ENCODE measurements around the gene NEURL2. TPM values are rescaled to one million over a fixed set of nuclear protein-coding genes. Genes with fewer than 3 reads are reported as not detected.
A peak's percentile ranks its signal among the peaks of the same experiment; 100 is the strongest.
"Not testable (repeated sequence)": the region's sequence is repeated elsewhere in the genome, so short reads cannot be mapped to it uniquely, and the experiment has no call there.

The NEURL2 gene
- total RNA-seq, 2 experiments from 2014 or later: 2.5 to 3.1 TPM

GRCh38 chr20:45910670-45911485, 19.9 kb upstream of the NEURL2 start:
- Mint-ChIP-seq H3K9me3 (no peaks in the 10 kb centered on the region), H3K27ac (peak overlapping the region; percentile 59), H3K36me3 (no peaks in the 10 kb centered on the region), H3K4me3 (peak overlapping the region; percentile 70), H3K4me1 (peaks cover 14% of the 10 kb centered on the region), H3K27me3 (peaks cover 17% of the 10 kb centered on the region)
- peak; percentile 96 for DNase-seq

GRCh38 chr20:45909817-45910669, 19.0 kb upstream of the NEURL2 start:
- no peak for DNase-seq
- Mint-ChIP-seq H3K27me3 (peaks cover 16% of the 10 kb centered on the region), H3K9me3 (no peaks in the 10 kb centered on the region), H3K36me3 (no peaks in the 10 kb centered on the region), H3K4me3 (peak overlapping the region; percentile 70), H3K4me1 (peaks cover 14% of the 10 kb centered on the region), H3K27ac (peak overlapping the region; percentile 59)

GRCh38 chr20:45909336-45909808, 18.4 kb upstream of the NEURL2 start:
- no peaks in the 10 kb centered on the region for H3K9me3 Mint-ChIP-seq
- no peak for DNase-seq
- H3K27me3 Mint-ChIP-seq: peaks cover 13% of the 10 kb centered on the region
- peaks cover 14% of the 10 kb centered on the region for H3K4me1 Mint-ChIP-seq
- H3K4me3 Mint-ChIP-seq: no peak overlapping the region
- no peaks in the 10 kb centered on the region for H3K36me3 Mint-ChIP-seq
- no peak overlapping the region for H3K27ac Mint-ChIP-seq

- Mint-ChIP-seq H3K4me3 (no peak overlapping the region), H3K27me3 (peaks cover 8% of the 10 kb centered on the region), H3K4me1 (peaks cover 14% of the 10 kb centered on the region), H3K9me3 (no peaks in the 10 kb centered on the region), H3K36me3 (no peaks in the 10 kb centered on the region), H3K27ac (no peak overlapping the region)
- DNase-seq: no peak
These were observed 17.1 kb upstream of the NEURL2 start for GRCh38 chr20:45908084-45908483.

- no peaks in the 10 kb centered on the region for H3K36me3 Mint-ChIP-seq
- no peak overlapping the region for H3K27ac Mint-ChIP-seq
- no peaks in the 10 kb centered on the region for H3K9me3 Mint-ChIP-seq
- H3K4me3 Mint-ChIP-seq: no peak overlapping the region
- peaks cover 4% of the 10 kb centered on the region for H3K27me3 Mint-ChIP-seq
- no peak for DNase-seq
- peaks cover 12% of the 10 kb centered on the region for H3K4me1 Mint-ChIP-seq
These were observed 16.4 kb upstream of the NEURL2 start for GRCh38 chr20:45907219-45907948.

- no peaks in the 10 kb centered on the region for H3K27me3 Mint-ChIP-seq
- peaks cover 1% of the 10 kb centered on the region for H3K4me1 Mint-ChIP-seq
- no peak for DNase-seq
- H3K9me3 Mint-ChIP-seq: no peaks in the 10 kb centered on the region
- no peak overlapping the region for H3K27ac Mint-ChIP-seq
- H3K36me3 Mint-ChIP-seq: no peaks in the 10 kb centered on the region
- no peak overlapping the region for H3K4me3 Mint-ChIP-seq
These were observed 14.6 kb upstream of the NEURL2 start for GRCh38 chr20:45905505-45906079.

- no peaks in the 10 kb centered on the region for H3K27me3 Mint-ChIP-seq
- H3K9me3 Mint-ChIP-seq: no peaks in the 10 kb centered on the region
- no peak overlapping the region for H3K4me3 Mint-ChIP-seq
- no peaks in the 10 kb centered on the region for H3K36me3 Mint-ChIP-seq
- no peaks in the 10 kb centered on the region for H3K4me1 Mint-ChIP-seq
- no peak for DNase-seq
- H3K27ac Mint-ChIP-seq: no peak overlapping the region
These were observed 13.8 kb upstream of the NEURL2 start for GRCh38 chr20:45904583-45905504.

GRCh38 chr20:45902199-45902701, 11.2 kb upstream of the NEURL2 start:
- no peak overlapping the region for H3K27ac Mint-ChIP-seq
- no peak for DNase-seq
- no peaks in the 10 kb centered on the region for H3K4me1 Mint-ChIP-seq
- H3K4me3 Mint-ChIP-seq: no peak overlapping the region
- no peaks in the 10 kb centered on the region for H3K27me3 Mint-ChIP-seq
- no peaks in the 10 kb centered on the region for H3K9me3 Mint-ChIP-seq
- H3K36me3 Mint-ChIP-seq: no peaks in the 10 kb centered on the region

GRCh38 chr20:45901332-45901731, 10.3 kb upstream of the NEURL2 start:
- H3K9me3 Mint-ChIP-seq, H3K27me3 Mint-ChIP-seq, H3K36me3 Mint-ChIP-seq, H3K4me3 Mint-ChIP-seq, DNase-seq, H3K27ac Mint-ChIP-seq, H3K4me1 Mint-ChIP-seq: not testable (repeated sequence)

- no peak for DNase-seq
- no peaks in the 10 kb centered on the region for H3K27me3 Mint-ChIP-seq
- H3K36me3 Mint-ChIP-seq: peaks cover 2% of the 10 kb centered on the region
- no peak overlapping the region for H3K27ac Mint-ChIP-seq
- no peaks in the 10 kb centered on the region for H3K9me3 Mint-ChIP-seq
- peaks cover under 1% of the 10 kb centered on the region for H3K4me1 Mint-ChIP-seq
- H3K4me3 Mint-ChIP-seq: no peak overlapping the region
These were observed 8.2 kb upstream of the NEURL2 start for GRCh38 chr20:45899046-45899835.

GRCh38 chr20:45898285-45898684, 7.3 kb upstream of the NEURL2 start:
- Mint-ChIP-seq H3K4me1 (peaks cover 6% of the 10 kb centered on the region), H3K27me3 (no peaks in the 10 kb centered on the region), H3K27ac (no peak overlapping the region), H3K4me3 (no peak overlapping the region), H3K36me3 (peaks cover 7% of the 10 kb centered on the region), H3K9me3 (no peaks in the 10 kb centered on the region)
- no peak for DNase-seq

- no peak for DNase-seq
- no peaks in the 10 kb centered on the region for H3K9me3 Mint-ChIP-seq
- H3K27me3 Mint-ChIP-seq: no peaks in the 10 kb centered on the region
- H3K4me3 Mint-ChIP-seq: no peak overlapping the region
- peaks cover 9% of the 10 kb centered on the region for H3K36me3 Mint-ChIP-seq
- peaks cover 11% of the 10 kb centered on the region for H3K4me1 Mint-ChIP-seq
- no peak overlapping the region for H3K27ac Mint-ChIP-seq
These were observed 6.7 kb upstream of the NEURL2 start for GRCh38 chr20:45897692-45898091.

GRCh38 chr20:45897289-45897688, 6.3 kb upstream of the NEURL2 start:
- Mint-ChIP-seq H3K27me3 (no peaks in the 10 kb centered on the region), H3K4me3 (no peak overlapping the region), H3K27ac (no peak overlapping the region), H3K36me3 (peaks cover 9% of the 10 kb centered on the region), H3K9me3 (no peaks in the 10 kb centered on the region), H3K4me1 (peaks cover 15% of the 10 kb centered on the region)
- no peak for DNase-seq
